ENCODE data around the gene FAM163B. TPM values are rescaled to one million over a fixed set of nuclear protein-coding genes. Genes with fewer than 3 reads are reported as not detected.

FAM163B gene
- total RNA-seq, 2 donors from 2014 or later, result not detected

DNA sequence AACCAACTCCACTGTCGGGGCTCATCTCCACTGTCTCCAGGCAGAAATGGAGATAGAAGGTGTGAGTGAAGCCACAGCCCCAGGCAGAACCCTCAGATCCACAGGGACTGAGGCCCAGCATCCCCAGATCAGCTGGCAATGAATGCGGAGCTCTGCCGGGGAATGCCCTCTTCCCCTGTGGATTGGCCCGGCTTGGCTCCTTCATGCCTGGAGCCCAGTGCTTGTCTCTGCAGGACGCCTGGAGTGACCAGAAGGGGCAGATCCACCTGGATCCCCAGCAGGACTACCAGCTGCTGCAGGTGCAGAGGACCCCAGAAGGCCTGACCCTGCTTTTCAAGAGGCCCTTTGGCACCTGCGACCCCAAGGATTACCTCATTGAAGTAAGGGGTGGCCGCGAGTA is 30.4 kb upstream of the FAM163B start:
- Histone ChIP-seq H3K4me3 (ENCODE audit: low read length) (no peak overlapping the region), H3K27me3 (ENCODE audit: control insufficient read depth, insufficient read depth, low read length, poor library complexity, severe bottlenecking) (no peaks in the 10 kb centered on the region), H3K9me3 (ENCODE audit: control insufficient read depth, low read length) (no peaks in the 10 kb centered on the region), H3K4me1 (ENCODE audit: control insufficient read depth, insufficient read depth, low read length) (no peaks in the 10 kb centered on the region), H3K27ac (ENCODE audit: low read depth, low read length) (no peak overlapping the region), H3K9ac (ENCODE audit: extremely low read depth, low read length, poor library complexity, severe bottlenecking) (no peak overlapping the region), H3K36me3 (ENCODE audit: control insufficient read depth, insufficient read depth, low read length) (no peaks in the 10 kb centered on the region)
- no peak for DNase-seq
- no peaks in the 10 kb centered on the region for H3K4me1 Mint-ChIP-seq
- TF ChIP-seq, protein P1, sequence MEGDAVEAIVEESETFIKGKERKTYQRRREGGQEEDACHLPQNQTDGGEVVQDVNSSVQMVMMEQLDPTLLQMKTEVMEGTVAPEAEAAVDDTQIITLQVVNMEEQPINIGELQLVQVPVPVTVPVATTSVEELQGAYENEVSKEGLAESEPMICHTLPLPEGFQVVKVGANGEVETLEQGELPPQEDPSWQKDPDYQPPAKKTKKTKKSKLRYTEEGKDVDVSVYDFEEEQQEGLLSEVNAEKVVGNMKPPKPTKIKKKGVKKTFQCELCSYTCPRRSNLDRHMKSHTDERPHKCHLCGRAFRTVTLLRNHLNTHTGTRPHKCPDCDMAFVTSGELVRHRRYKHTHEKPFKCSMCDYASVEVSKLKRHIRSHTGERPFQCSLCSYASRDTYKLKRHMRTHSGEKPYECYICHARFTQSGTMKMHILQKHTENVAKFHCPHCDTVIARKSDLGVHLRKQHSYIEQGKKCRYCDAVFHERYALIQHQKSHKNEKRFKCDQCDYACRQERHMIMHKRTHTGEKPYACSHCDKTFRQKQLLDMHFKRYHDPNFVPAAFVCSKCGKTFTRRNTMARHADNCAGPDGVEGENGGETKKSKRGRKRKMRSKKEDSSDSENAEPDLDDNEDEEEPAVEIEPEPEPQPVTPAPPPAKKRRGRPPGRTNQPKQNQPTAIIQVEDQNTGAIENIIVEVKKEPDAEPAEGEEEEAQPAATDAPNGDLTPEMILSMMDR (conservative IDR thresholded peaks at IDR 0.05), result no peak
- no peaks in the 10 kb centered on the region for H3K9me3 Mint-ChIP-seq
- H3K27me3 Mint-ChIP-seq (ENCODE audit: insufficient read depth), result no peaks in the 10 kb centered on the region
- no peak overlapping the region for H3K4me3 Mint-ChIP-seq
- 78 to 89% methylated on average over 5 to 8 of the region's 8 CpGs for WGBS, 2 experiments (ENCODE audit: insufficient coverage in 1 of 2, insufficient read length in 1 of 2)
- H3K36me3 Mint-ChIP-seq (ENCODE audit: low read depth), result no peaks in the 10 kb centered on the region
- H3K27ac Mint-ChIP-seq, result no peak overlapping the region

DNA sequence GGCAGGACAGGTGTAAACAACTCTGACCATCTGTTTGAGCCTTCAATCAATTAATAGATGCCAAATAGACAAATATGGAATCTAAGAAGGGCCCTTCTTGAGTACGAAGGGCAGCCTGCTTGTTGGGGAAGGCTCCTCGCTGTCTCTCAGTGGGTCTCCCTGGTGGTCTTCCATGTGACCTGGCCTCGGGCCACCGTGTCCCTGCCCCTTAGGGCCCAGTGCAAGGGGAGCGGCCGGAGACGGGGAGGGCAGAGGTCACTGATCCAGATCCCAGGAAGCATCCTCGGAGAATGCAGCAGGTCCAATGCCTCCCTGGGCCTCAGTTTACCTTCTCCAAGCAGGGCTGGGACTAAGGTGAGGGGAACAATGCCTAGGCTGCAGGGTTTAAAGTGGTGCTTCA is 29.5 kb upstream of the FAM163B start:
- Mint-ChIP-seq H3K27ac (no peak overlapping the region), H3K4me1 (no peaks in the 10 kb centered on the region), H3K9me3 (no peaks in the 10 kb centered on the region), H3K4me3 (no peak overlapping the region), H3K27me3 (ENCODE audit: insufficient read depth) (no peaks in the 10 kb centered on the region), H3K36me3 (ENCODE audit: low read depth) (no peaks in the 10 kb centered on the region)
- H3K9me3 ChIP-seq (ENCODE audit: control insufficient read depth, low read length), result no peaks in the 10 kb centered on the region
- 77 to 100% methylated on average over 1 to 8 of the region's 8 CpGs for WGBS, 2 experiments (ENCODE audit: insufficient coverage in 1 of 2, insufficient read length in 1 of 2)
- no peaks in the 10 kb centered on the region for H3K27me3 ChIP-seq (ENCODE audit: control insufficient read depth, insufficient read depth, low read length, poor library complexity, severe bottlenecking)
- TF ChIP-seq, protein P1 (conservative IDR thresholded peaks at IDR 0.05), result no peak
- no peak overlapping the region for H3K4me3 ChIP-seq (ENCODE audit: low read length)
- H3K4me1 ChIP-seq (ENCODE audit: control insufficient read depth, insufficient read depth, low read length), result no peaks in the 10 kb centered on the region
- no peak for DNase-seq
- H3K36me3 ChIP-seq (ENCODE audit: control insufficient read depth, insufficient read depth, low read length), result no peaks in the 10 kb centered on the region
- no peak overlapping the region for H3K9ac ChIP-seq (ENCODE audit: extremely low read depth, low read length, poor library complexity, severe bottlenecking)
- no peak overlapping the region for H3K27ac ChIP-seq (ENCODE audit: low read depth, low read length)

DNA sequence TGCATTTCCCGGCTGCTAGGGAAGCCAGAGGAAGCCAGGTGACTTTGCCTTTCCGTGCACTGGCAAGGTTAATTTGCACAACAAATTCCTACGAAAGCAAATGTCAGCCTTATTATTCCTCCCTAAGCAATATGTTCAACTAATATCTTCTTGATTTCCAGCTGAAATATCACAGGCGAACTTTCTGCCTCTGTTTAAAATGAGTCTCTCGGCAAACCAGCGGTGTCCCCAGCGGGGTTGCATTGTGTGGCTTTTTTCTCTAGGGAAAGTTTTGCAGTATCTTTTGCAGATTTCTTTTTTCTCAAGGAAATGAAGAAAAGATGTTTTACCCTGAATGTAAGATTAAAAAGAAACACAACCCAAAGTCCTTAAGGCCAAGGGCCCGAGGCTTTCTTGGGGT is 28.9 kb upstream of the FAM163B start:
- Mint-ChIP-seq H3K4me1 (no peaks in the 10 kb centered on the region), H3K36me3 (ENCODE audit: low read depth) (no peaks in the 10 kb centered on the region), H3K9me3 (no peaks in the 10 kb centered on the region), H3K4me3 (no peak overlapping the region), H3K27ac (no peak overlapping the region), H3K27me3 (ENCODE audit: insufficient read depth) (no peaks in the 10 kb centered on the region)
- DNase-seq, result no peak
- TF ChIP-seq, protein P1 (conservative IDR thresholded peaks at IDR 0.05), result no peak
- Histone ChIP-seq H3K9ac (ENCODE audit: extremely low read depth, low read length, poor library complexity, severe bottlenecking) (no peak overlapping the region), H3K27me3 (ENCODE audit: control insufficient read depth, insufficient read depth, low read length, poor library complexity, severe bottlenecking) (no peaks in the 10 kb centered on the region), H3K9me3 (ENCODE audit: control insufficient read depth, low read length) (no peaks in the 10 kb centered on the region), H3K27ac (ENCODE audit: low read depth, low read length) (no peak overlapping the region), H3K36me3 (ENCODE audit: control insufficient read depth, insufficient read depth, low read length) (no peaks in the 10 kb centered on the region), H3K4me1 (ENCODE audit: control insufficient read depth, insufficient read depth, low read length) (no peaks in the 10 kb centered on the region), H3K4me3 (ENCODE audit: low read length) (no peak overlapping the region)
- 77 to 79% methylated on average over 6 to 8 of the region's 8 CpGs for WGBS, 2 experiments (ENCODE audit: insufficient coverage in 1 of 2, insufficient read length in 1 of 2)

Measured in endodermal cell (in vitro differentiated cells).